22Rv1 (cell line): ENCODE data around the gene SLMAP.

Experiments used
- ZFX ChIP-seq: fragments of 450-650 bp; IDR thresholded peaks from 2 replicates; pipeline ENCODE4 v1.6.1; 2017; ENCODE audit warnings: antibody characterized with exemption, borderline replicate concordance
- TF ChIP-seq, protein P1 (sequence below): fragments of 450-650 bp; IDR thresholded peaks from 2 replicates; pipeline ENCODE4 v1.5.1; 2017; ENCODE audit warnings: mild to moderate bottlenecking

- TF ChIP-seq, protein P1, sequence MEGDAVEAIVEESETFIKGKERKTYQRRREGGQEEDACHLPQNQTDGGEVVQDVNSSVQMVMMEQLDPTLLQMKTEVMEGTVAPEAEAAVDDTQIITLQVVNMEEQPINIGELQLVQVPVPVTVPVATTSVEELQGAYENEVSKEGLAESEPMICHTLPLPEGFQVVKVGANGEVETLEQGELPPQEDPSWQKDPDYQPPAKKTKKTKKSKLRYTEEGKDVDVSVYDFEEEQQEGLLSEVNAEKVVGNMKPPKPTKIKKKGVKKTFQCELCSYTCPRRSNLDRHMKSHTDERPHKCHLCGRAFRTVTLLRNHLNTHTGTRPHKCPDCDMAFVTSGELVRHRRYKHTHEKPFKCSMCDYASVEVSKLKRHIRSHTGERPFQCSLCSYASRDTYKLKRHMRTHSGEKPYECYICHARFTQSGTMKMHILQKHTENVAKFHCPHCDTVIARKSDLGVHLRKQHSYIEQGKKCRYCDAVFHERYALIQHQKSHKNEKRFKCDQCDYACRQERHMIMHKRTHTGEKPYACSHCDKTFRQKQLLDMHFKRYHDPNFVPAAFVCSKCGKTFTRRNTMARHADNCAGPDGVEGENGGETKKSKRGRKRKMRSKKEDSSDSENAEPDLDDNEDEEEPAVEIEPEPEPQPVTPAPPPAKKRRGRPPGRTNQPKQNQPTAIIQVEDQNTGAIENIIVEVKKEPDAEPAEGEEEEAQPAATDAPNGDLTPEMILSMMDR, result no peak
- no peak for TF ChIP-seq ZFX
Observed at GRCh38 chr3:57917601-57918000, 161.5 kb downstream of the SLMAP start.
